Measurements from ENCODE around the gene ARID5B.
"Not testable (repeated sequence)": the region's sequence is repeated elsewhere in the genome, so short reads cannot be mapped to it uniquely, and the experiment has no call there.

ARID5B gene

GRCh38 chr10:61964059-61964709 is 62.7 kb downstream of the ARID5B start:
- no peak for DNase-seq (ENCODE audit: low read depth, low spot score)

- DNase-seq (ENCODE audit: low read depth, low spot score): no peak
Measured at GRCh38 chr10:61964949-61965702, 63.6 kb downstream of the ARID5B start.

GRCh38 chr10:61965703-61966395 is 64.3 kb downstream of the ARID5B start:
- DNase-seq (ENCODE audit: low read depth, low spot score): no peak

GRCh38 chr10:61967298-61967697 is 65.8 kb downstream of the ARID5B start:
- no peak for DNase-seq (ENCODE audit: low read depth, low spot score)

DNA sequence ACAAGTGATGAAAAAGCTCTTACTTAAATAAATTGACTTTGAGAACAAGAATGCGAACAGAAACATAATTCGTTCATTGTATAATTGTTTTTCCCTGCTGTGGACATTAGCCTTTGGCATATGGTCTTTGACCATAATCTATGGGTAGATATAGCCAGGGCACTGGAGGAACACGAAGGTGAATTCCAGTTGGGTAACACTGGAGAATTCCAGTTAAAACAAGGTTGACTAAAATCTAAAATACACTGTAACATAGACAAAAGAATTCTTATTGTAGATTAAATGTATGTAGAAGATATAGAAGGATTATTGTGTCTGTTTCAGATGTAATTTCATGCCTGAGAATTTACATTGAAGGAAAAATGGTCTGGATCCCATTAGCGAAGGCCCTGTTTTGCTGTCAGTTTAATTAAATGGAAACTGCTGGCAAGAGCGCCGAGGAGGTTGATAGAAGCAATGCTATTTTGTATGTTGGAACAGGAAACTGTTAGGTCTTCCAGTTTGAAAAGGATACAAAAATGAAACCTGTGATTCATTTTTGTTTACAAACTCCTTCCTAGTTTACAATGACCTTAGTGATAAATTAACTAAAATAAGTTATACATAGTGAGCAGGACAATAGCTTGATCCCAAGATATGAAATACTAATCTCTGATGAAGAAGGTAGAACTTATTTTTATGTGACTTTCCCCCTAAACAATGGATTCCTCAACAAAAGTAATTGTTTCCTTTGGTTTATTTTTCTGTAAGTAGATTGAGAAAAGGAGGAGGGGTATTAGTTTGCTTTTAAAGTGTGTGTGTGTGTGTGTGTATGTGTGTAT is 68.9 kb downstream of the ARID5B start:
- DNase-seq (ENCODE audit: low read depth, low spot score): no peak

DNA sequence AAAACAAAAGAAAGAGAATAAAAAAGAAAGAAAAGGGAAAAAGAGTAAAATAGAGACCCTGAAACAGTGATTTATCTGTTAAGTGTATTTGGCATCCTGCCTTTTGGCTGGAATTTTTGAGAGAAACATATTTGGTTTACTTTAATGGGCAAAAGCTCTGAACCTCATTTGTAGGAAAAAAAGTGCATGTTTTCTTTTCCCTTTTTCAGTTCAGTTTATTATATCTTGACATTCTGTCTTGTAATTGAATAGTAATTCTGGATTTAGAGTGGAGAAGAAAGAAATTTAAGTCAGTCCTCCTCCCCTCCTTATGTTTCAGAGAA is 69.5 kb downstream of the ARID5B start:
- DNase-seq (ENCODE audit: low read depth, low spot score): no peak

GRCh38 chr10:61973169-61973568 is 71.7 kb downstream of the ARID5B start:
- no peak for DNase-seq (ENCODE audit: low read depth, low spot score)

GRCh38 chr10:61973906-61974305 is 72.4 kb downstream of the ARID5B start:
- DNase-seq (ENCODE audit: low read depth, low spot score): no peak

DNA sequence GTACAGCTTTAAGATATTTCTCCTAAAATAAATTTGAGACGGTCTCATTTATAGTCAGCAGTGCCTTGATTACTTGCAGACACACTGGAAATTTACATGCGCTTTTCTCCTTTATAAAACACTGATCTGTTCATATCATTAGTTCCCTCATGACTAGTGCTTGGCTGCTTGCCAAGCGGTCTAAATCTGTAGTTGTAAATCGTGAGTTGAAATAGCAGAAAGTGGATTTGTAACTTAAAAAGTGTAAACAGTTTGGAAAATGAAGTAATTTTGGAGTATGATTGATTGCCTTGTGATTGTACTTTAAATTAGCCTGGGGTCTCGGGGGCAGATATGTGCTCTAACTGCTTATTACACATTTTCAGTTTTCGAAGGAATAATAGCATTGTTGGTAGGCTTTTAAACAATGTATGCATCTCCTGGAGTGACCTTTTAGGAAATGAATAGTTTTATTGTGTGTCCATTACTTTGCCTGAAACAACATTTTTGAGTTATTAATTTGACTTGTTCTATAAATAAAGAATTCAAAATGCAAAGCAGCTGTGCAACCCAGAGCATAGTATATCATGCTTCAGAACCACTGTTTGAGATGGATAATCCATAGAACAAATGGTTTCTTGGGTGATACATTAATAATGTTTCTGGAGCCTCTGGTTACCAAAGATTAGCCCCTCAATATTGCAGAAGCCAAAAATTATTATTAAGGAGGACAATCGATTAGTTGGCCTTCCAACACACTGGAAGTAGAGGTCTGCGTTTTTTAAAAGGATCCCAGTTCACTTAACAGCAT is 73.3 kb downstream of the ARID5B start:
- no peak for DNase-seq (ENCODE audit: low read depth, low spot score)

DNA sequence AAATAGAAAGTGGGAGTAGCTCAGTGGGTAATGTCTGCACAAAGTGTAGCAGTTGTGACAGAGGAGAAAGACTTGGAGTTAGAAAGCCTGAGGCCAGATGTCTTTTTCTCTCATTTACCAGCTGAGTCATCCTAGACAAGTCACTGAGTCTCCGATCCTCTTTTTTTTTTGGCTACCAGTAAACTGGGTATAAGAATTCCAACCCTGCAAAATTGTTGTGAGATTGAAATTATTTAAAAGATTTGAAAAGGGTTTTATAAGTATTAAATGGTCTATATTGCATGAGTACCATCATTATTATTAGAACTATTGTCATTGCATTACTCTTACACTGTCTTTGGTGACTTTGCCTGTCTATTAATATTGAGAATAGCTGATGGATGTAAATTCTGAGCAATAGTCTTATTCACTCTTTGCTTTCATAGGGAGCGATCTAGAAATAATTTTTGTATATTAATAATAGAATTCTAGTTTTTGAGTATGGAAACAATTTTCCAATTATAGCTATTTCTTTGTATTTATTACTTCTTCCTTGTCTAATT is 74.0 kb downstream of the ARID5B start:
- peak; percentile 17 for DNase-seq (ENCODE audit: low read depth, low spot score)

DNA sequence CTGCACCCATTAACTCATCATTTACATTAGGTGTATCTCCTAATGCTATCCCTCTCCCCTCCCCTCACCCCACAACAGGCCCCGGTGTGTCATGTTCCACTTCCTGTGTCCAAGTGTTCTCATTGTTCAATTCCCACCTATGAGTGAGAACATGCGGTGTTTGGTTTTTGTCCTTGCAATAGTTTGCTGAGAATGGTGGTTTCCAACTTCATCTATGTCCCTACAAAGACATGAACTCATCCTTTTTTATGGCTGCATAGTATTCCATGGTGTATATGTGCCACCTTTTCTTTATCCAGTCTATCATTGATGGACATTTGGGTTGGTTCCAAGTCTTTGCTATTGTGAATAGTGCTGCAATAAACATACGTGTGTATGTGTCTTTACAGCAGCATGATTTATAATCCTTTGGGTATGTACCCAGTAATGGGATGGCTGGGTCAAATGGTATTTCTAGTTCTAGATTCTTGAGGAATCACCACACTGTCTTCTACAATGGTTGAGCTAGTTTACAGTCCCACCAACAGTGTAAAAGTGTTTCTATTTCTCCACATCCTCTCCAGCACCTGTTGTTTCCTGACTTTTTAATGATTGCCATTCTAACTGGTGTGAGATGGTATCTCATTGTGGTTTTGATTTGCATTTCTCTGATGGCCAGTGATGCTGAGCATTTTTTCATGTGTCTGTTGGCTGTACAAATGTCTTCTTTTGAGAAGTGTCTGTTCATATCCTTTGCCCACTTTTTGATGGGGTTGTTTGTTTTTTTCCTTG is 75.6 kb downstream of the ARID5B start:
- DNase-seq (ENCODE audit: low read depth, low spot score): not testable (repeated sequence)

DNA sequence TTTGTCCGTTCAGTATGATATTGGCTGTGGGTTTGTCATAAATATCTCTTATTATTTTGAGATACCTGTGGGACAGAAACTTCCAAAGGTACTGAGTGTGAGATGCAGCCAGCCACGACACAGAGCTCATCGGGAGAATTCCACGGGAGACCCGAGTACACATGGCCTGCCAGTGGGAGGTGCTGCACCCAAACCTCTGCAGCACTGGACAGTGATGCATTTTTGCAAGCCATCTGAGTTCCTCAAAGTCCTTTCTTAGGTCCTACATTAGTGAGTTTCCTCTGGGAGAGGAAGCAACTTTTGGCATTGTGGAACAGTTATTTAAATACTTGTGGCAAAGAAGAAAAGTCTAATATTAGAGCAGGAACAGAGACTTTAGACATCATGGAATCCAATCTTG is 77.5 kb downstream of the ARID5B start:
- no peak for DNase-seq (ENCODE audit: low read depth, low spot score)

DNA sequence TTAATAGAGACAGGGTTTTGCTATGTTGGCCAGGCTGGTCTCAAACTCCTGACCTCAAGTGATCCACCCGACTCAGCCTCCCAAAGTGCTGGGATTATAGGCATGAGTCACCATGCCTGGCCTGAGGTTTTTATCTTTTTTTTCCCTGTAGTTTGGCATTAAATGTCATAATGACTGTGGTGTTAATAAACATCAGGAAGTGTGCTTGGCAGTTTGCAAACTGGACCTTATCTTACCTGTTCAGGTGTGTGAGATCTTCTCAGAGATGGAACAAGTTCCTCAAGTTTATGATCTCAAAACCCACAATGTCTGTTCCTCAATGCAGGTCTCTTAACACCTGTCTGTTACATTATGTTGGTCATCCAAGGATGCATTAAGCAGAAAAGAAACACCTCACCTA is 80.0 kb downstream of the ARID5B start:
- no peak for DNase-seq (ENCODE audit: low read depth, low spot score)

- no peak for DNase-seq (ENCODE audit: low read depth, low spot score)
Measured at GRCh38 chr10:61983255-61983654, 81.8 kb downstream of the ARID5B start.

DNA sequence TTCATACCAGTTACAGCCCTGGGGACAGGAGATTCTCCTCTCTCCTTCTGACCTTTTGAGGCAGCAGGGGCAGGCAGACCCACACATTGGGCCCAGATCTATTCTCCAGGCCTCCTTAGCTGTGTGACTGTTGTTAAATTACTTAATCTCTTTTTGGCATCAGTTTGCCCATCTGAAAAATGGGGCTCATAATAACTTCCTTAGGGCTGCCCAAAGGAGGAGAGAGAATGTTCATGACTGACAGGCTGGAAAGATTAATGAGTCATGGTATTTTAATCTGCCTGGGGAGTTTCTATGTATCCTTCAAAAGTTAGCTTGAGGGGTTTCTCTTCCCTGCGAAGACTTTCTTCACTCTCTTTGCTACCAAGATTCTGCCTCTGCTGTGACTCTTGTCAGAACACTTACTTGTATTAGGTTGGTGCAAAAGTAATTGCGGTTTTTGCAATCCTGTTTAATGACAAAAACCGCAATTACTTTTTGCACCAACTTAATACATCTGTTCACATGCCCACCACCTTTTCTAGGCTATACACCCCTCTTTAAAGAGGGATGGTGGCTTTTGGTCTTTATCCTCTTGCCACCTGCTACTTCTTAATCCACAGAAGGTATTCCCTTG is 83.4 kb downstream of the ARID5B start:
- DNase-seq (ENCODE audit: low read depth, low spot score): no peak

GRCh38 chr10:61985715-61986114 is 84.2 kb downstream of the ARID5B start:
- DNase-seq (ENCODE audit: low read depth, low spot score): no peak

- DNase-seq (ENCODE audit: low read depth, low spot score): no peak
Measured at GRCh38 chr10:61986382-61986781, 84.9 kb downstream of the ARID5B start.

DNA sequence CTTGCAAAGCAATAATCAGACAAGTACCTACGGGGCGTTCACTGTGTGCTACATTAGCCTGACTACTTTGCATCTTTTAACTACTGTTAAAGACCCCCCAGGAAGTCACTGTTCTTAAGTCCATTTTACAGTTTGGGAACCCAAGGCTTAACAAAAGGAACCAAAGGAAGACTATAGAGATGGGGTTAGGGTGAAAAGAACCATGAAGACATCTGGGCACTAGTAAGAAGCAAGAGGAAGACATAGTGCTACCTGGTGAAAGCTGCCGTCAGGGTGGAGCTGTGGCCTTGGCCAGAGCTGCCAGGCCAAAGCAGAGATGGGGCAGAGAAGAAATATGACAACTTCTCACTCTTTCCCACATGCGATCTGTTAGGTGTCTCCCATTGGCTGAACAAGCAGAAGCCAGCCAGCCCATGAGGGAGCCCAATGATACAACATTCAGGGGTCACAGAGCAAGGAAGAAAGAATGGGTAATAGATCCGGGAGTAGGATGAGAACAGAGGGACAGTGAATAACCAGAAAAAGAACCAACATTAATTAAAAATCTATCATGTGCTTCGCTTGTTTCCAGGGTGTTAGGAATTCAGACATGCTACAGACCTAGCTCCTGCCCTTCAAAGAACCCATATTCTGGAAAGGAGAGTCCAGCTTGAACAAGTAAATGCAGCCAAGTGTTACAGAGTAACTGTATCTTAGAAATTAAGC is 85.4 kb downstream of the ARID5B start:
- no peak for DNase-seq (ENCODE audit: low read depth, low spot score)

DNA sequence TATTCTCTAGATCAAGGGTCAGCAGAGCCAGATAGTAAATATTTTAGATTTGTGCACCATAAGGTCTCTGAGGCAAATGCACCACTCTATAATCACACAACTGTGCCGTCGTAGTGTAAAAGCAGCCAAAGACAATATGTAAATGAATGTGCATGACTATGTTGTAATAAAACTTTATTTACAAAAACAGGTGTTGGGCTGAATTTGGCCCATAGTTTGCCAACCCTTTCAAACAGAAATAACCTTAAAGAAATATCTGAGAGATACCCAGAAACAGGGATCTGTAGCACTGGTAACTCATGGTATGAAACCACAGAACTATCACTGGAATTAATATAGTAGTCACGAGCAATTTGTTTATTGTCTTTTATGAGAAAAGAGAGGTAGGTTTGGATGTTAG is 86.0 kb downstream of the ARID5B start:
- DNase-seq (ENCODE audit: low read depth, low spot score): no peak
